GM15510 (cell line): ENCODE data around the gene CTSC.

Source experiments
- POLR2A ChIP-seq: IDR thresholded peaks from 3 replicates; pipeline ENCODE4 v1.6.1; 2011; ENCODE audit warnings: borderline replicate concordance; ENCODE audit not compliant: insufficient read length; ENCODE audit errors: extremely low read depth

The CTSC gene

GRCh38 chr11:88337181-88337986 is at the start of gene CTSC:
Gene CTSC (minus strand): TSS chr11:88337736. CDS start chr11:88337672, 64 bp downstream.
- TF ChIP-seq POLR2A: peak; percentile 94

- no peak for TF ChIP-seq POLR2A
Measured at GRCh38 chr11:88384669-88385005, 47.1 kb upstream of the CTSC start.

GRCh38 chr11:88384004-88384668 is 46.6 kb upstream of the CTSC start:
- TF ChIP-seq POLR2A: no peak

GRCh38 chr11:88383447-88383846 is 45.9 kb upstream of the CTSC start:
- TF ChIP-seq POLR2A: no peak

- no peak for TF ChIP-seq POLR2A
Measured at GRCh38 chr11:88379130-88379529, 41.6 kb upstream of the CTSC start.

GRCh38 chr11:88378422-88379066 is 41.0 kb upstream of the CTSC start:
- TF ChIP-seq POLR2A: no peak

GRCh38 chr11:88377646-88378045 is 40.1 kb upstream of the CTSC start:
- TF ChIP-seq POLR2A: no peak

GRCh38 chr11:88377144-88377543 is 39.6 kb upstream of the CTSC start:
- no peak for TF ChIP-seq POLR2A

- no peak for TF ChIP-seq POLR2A
Measured at GRCh38 chr11:88375927-88376470, 38.5 kb upstream of the CTSC start.

GRCh38 chr11:88370782-88371181 is 33.2 kb upstream of the CTSC start:
- TF ChIP-seq POLR2A: no peak

- TF ChIP-seq POLR2A: no peak
Measured at GRCh38 chr11:88367310-88367709, 29.8 kb upstream of the CTSC start.

- no peak for TF ChIP-seq POLR2A
Measured at GRCh38 chr11:88363648-88364065, 26.1 kb upstream of the CTSC start.

- no peak for TF ChIP-seq POLR2A
Measured at GRCh38 chr11:88363004-88363403, 25.5 kb upstream of the CTSC start.

- TF ChIP-seq POLR2A: no peak
Measured at GRCh38 chr11:88360141-88360540, 22.6 kb upstream of the CTSC start.

- no peak for TF ChIP-seq POLR2A
Measured at GRCh38 chr11:88359541-88359940, 22.0 kb upstream of the CTSC start.
